Measurements from ENCODE around the gene CHGA. TPM values are rescaled to one million over a fixed set of nuclear protein-coding genes. Genes with fewer than 3 reads are reported as not detected.

CHGA gene
- total and polyA plus RNA-seq, 2 experiments from 2014 or later, result 40.5 to 61.3 TPM

DNA sequence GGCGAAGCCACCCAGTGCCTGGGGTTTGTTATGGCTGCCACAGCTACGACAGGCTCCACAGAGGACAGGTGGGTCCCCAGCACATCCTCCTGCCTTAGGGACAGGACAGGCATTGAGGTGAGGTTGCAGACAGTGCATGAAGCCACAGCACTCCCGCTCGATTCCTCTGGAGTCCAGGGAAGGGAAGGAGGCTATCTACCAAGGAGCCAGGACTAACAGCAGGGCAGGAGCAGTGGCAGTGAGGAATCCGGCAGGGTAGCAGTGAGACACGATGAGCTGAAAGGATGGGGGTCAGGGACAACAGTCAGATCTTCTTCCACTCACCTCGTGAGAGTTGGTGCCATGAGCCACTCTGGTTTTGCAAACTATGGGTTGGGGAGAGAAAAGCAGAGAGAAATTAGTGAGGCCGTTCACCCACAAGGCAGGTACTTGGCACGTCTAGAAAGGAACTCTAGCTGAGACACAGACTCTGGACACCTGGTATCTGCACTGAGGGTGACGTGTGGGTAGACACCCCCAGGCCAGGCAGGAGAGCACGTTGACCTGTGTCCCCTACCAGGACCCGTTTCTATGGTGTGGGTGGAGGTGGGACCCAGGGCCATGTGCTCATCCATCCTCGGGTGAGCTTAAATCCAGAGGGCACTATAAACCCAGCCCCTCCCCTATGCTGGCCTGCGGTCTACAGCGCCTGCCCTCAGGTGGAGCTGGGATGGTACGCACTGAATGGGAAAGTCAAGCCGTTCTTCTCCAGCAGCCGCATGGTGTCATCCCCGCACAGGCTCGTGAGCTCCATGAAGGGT, 39.3 kb downstream of the CHGA start:
- Histone ChIP-seq H3K9me2 (replicated peaks; ENCODE audit: insufficient read depth) (no peaks in the 10 kb centered on the region), H3K4me1 (ENCODE audit: insufficient read depth) (peaks cover 27% of the 10 kb centered on the region), H3K79me2 (peaks cover 22% of the 10 kb centered on the region), H3K9me3 (ENCODE audit: low read depth) (no peaks in the 10 kb centered on the region), H3K27ac (no peak overlapping the region), H3K36me3 (replicated peaks; ENCODE audit: insufficient read depth, low read depth) (no peaks in the 10 kb centered on the region), H4K20me1 (ENCODE audit: insufficient read depth, poor library complexity, severe bottlenecking) (no peaks in the 10 kb centered on the region), H3K27me3 (no peaks in the 10 kb centered on the region), H2AFZ (no peak overlapping the region), H3K4me2 (no peak overlapping the region), H3K4me3 (no peak overlapping the region)
- no peak for TF ChIP-seq EZH2 (IDR thresholded peaks at IDR 0.05; ENCODE audit: borderline replicate concordance)
- TF ChIP-seq, protein P1, sequence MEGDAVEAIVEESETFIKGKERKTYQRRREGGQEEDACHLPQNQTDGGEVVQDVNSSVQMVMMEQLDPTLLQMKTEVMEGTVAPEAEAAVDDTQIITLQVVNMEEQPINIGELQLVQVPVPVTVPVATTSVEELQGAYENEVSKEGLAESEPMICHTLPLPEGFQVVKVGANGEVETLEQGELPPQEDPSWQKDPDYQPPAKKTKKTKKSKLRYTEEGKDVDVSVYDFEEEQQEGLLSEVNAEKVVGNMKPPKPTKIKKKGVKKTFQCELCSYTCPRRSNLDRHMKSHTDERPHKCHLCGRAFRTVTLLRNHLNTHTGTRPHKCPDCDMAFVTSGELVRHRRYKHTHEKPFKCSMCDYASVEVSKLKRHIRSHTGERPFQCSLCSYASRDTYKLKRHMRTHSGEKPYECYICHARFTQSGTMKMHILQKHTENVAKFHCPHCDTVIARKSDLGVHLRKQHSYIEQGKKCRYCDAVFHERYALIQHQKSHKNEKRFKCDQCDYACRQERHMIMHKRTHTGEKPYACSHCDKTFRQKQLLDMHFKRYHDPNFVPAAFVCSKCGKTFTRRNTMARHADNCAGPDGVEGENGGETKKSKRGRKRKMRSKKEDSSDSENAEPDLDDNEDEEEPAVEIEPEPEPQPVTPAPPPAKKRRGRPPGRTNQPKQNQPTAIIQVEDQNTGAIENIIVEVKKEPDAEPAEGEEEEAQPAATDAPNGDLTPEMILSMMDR (IDR thresholded peaks at IDR 0.05; ENCODE audit: poor library complexity), result no peak
- TF ChIP-seq EZH2phosphoT487 (IDR thresholded peaks at IDR 0.05; ENCODE audit: low read depth, severe bottlenecking, unreplicated experiment), result no peak
- DNase-seq (ENCODE audit: low spot score), result no peak
- WGBS (ENCODE audit: low lambda C conversion rate, missing lambda C conversion rate), result 93% methylated on average over 19 of the region's 20 CpGs

DNA sequence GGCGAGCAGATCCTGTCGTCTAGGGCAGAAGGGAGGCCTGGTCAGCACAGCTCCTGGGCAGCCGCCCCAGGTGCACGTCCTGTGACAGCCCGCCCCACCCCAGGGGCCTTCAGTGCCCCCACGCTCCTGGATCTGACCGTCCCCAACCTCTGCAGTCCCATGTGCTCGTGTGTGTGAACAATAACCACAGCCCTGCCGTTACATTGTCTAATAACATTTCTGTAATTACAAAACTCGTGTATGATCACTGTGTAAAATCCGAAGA, 39.8 kb downstream of the CHGA start:
- Histone ChIP-seq H3K4me2 (no peak overlapping the region), H3K36me3 (replicated peaks; ENCODE audit: insufficient read depth, low read depth) (no peaks in the 10 kb centered on the region), H3K4me3 (no peak overlapping the region), H3K27ac (peak overlapping the region; percentile 85), H3K79me2 (peaks cover 28% of the 10 kb centered on the region), H3K9me3 (ENCODE audit: low read depth) (no peaks in the 10 kb centered on the region), H4K20me1 (ENCODE audit: insufficient read depth, poor library complexity, severe bottlenecking) (no peaks in the 10 kb centered on the region), H2AFZ (no peak overlapping the region), H3K27me3 (no peaks in the 10 kb centered on the region), H3K4me1 (ENCODE audit: insufficient read depth) (peaks cover 27% of the 10 kb centered on the region), H3K9me2 (replicated peaks; ENCODE audit: insufficient read depth) (no peaks in the 10 kb centered on the region)
- no peak for TF ChIP-seq EZH2 (IDR thresholded peaks at IDR 0.05; ENCODE audit: borderline replicate concordance)
- no peak for TF ChIP-seq EZH2phosphoT487 (IDR thresholded peaks at IDR 0.05; ENCODE audit: low read depth, severe bottlenecking, unreplicated experiment)
- TF ChIP-seq, protein P1 (IDR thresholded peaks at IDR 0.05; ENCODE audit: poor library complexity), result no peak
- no peak for DNase-seq (ENCODE audit: low spot score)
- WGBS (ENCODE audit: low lambda C conversion rate, missing lambda C conversion rate), result 88% methylated on average over 11 of the region's 11 CpGs

DNA sequence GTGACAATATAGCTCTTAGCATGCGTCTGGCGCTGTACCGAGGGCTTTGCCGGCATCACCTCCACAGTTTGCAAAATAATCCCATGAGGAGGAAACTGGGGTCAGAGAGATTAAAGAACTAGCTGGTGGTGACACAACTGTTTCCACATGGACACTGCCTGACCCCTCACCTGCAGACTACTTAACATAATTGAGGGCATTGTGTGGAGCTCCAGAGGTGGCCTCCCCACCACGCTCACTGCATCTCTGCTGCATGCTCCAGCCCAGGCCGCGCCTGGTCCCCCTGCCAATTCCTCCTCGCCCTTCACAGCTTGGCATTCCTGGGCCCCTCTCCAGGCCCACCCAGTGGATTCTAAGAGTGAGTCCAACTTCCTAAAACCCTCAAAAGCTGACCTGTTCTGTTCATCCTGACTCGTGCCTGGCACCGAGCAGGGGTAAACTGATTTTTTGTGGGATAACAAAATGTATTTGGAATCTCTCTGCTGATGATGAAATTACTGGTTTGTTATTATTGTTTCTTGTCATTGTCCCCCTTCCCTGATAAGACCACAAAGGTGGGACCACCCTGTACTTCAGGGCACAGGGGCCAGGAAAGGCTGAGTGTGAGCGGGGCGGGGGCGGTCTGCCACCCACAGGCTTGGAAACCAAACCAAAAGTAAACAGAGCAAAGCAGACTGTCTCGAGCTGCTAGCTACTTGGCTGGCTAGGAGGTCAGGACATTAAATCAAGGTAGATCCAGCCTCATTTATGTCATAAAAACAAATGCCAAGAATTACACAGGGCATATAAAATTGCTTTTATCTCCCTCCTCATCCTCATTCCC, 40.6 kb downstream of the CHGA start:
- Histone ChIP-seq H3K27ac (peak overlapping the region; percentile 85), H4K20me1 (ENCODE audit: insufficient read depth, poor library complexity, severe bottlenecking) (no peaks in the 10 kb centered on the region), H2AFZ (no peak overlapping the region), H3K27me3 (no peaks in the 10 kb centered on the region), H3K9me3 (ENCODE audit: low read depth) (no peaks in the 10 kb centered on the region), H3K9me2 (replicated peaks; ENCODE audit: insufficient read depth) (no peaks in the 10 kb centered on the region), H3K79me2 (peaks cover 29% of the 10 kb centered on the region), H3K4me1 (ENCODE audit: insufficient read depth) (peaks cover 27% of the 10 kb centered on the region), H3K4me3 (no peak overlapping the region), H3K4me2 (no peak overlapping the region), H3K36me3 (replicated peaks; ENCODE audit: insufficient read depth, low read depth) (no peaks in the 10 kb centered on the region)
- DNase-seq (ENCODE audit: low spot score), result no peak
- no peak for TF ChIP-seq EZH2 (IDR thresholded peaks at IDR 0.05; ENCODE audit: borderline replicate concordance)
- TF ChIP-seq, protein P1 (IDR thresholded peaks at IDR 0.05; ENCODE audit: poor library complexity), result no peak
- TF ChIP-seq EZH2phosphoT487 (IDR thresholded peaks at IDR 0.05; ENCODE audit: low read depth, severe bottlenecking, unreplicated experiment), result no peak
- 67% methylated on average over 14 of the region's 14 CpGs for WGBS (ENCODE audit: low lambda C conversion rate, missing lambda C conversion rate)

Data from hepatocyte (in vitro differentiated cells).